Astrocyte of the hippocampus (primary cell): ENCODE results near the gene RAPGEF2.
A peak's percentile ranks its signal among the peaks of the same experiment; 100 is the strongest.

Experiments
- DNase-seq: peaks from one replicate; pipeline ENCODE4 v3.0.0; 2011; ENCODE audit warnings: low read depth, low spot score

The RAPGEF2 gene

GRCh38 chr4:159401791-159402380, 299.0 kb downstream of the RAPGEF2 start:
- peak; percentile 60 for DNase-seq
